Choroid plexus epithelial cell (primary cell): ENCODE results near the gene LACTB.
"Not testable (repeated sequence)": the region's sequence is repeated elsewhere in the genome, so short reads cannot be mapped to it uniquely, and the experiment has no call there.

Experiments
- DNase-seq: peaks from one replicate; pipeline ENCODE4 v3.0.0-alpha.2; 2010; ENCODE audit warnings: low read depth
- H3K4me3 ChIP-seq: 2 replicates; pipeline ENCODE4 v1.5.1; 2011; ENCODE audit warnings: low read depth, mild to moderate bottlenecking, control low read depth, low read length, moderate library complexity
- CTCF ChIP-seq: conservative IDR thresholded peaks from 2 replicates; pipeline ENCODE4 v1.5.1; 2011; ENCODE audit warnings: low read depth, mild to moderate bottlenecking, control low read depth, inconsistent platforms, low read length, moderate library complexity

The LACTB gene

GRCh38 chr15:63103416-63103815, 18.2 kb upstream of the LACTB start:
- no peak for TF ChIP-seq CTCF
- no peak overlapping the region for H3K4me3 ChIP-seq
- DNase-seq, result no peak

- no peak overlapping the region for H3K4me3 ChIP-seq
- peak; percentile 80 for DNase-seq
- no peak for TF ChIP-seq CTCF
Observed at GRCh38 chr15:63104727-63105126, 16.9 kb upstream of the LACTB start.

GRCh38 chr15:63105354-63105753, 16.3 kb upstream of the LACTB start:
- DNase-seq, H3K4me3 ChIP-seq: not testable (repeated sequence)

GRCh38 chr15:63107895-63108546, 13.6 kb upstream of the LACTB start:
- DNase-seq, result peak; percentile 100
- no peak overlapping the region for H3K4me3 ChIP-seq
- no peak for TF ChIP-seq CTCF

GRCh38 chr15:63109498-63109897, 12.2 kb upstream of the LACTB start:
- H3K4me3 ChIP-seq, result no peak overlapping the region
- no peak for DNase-seq
- no peak for TF ChIP-seq CTCF

GRCh38 chr15:63109920-63110319, 11.7 kb upstream of the LACTB start:
- H3K4me3 ChIP-seq, result no peak overlapping the region
- no peak for TF ChIP-seq CTCF
- DNase-seq, result peak; percentile 75

GRCh38 chr15:63110428-63111026, 11.1 kb upstream of the LACTB start:
- H3K4me3 ChIP-seq, result no peak overlapping the region
- TF ChIP-seq CTCF, result no peak
- DNase-seq, result no peak
